ENCODE results near the gene ZNF789.

- peak; percentile 67 for TF ChIP-seq CTCF (conservative IDR thresholded peaks at IDR 0.05; ENCODE audit: low read length)
- TF ChIP-seq EZH2phosphoT487 (IDR thresholded peaks at IDR 0.05; ENCODE audit: borderline replicate concordance, low read depth, low read length) = no peak
These were observed 13.6 kb upstream of the ZNF789 start for GRCh38 chr7:99459087-99459486.

Measured in OCI-LY7 (cell line).